ENCODE results near the gene SV2C. TPM values are rescaled to one million over a fixed set of nuclear protein-coding genes. Genes with fewer than 3 reads are reported as not detected.

The SV2C gene
- total and polyA plus RNA-seq, 2 donors (not counting 1 experiment from before 2014, with no cell fraction given) = not detected

DNA sequence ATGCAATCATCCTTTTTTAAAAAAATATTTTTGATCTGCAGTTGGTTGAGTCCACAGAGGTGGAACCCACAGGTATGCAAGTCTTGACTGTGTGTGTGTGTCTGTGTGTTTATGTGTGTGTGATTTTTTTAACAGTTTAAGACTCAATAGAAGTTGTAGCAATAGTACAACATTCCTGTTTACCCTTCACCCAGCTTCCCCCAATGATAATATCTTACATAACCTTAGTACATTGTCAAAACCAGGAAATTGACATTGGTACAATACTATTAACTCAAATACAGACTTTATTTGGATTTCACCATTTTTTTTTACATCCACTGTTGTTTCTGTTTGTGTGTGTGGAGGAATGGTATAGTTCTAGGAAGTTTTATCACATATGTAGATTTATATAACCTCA, 81.8 kb downstream of the SV2C start:
- TF ChIP-seq, protein P1, sequence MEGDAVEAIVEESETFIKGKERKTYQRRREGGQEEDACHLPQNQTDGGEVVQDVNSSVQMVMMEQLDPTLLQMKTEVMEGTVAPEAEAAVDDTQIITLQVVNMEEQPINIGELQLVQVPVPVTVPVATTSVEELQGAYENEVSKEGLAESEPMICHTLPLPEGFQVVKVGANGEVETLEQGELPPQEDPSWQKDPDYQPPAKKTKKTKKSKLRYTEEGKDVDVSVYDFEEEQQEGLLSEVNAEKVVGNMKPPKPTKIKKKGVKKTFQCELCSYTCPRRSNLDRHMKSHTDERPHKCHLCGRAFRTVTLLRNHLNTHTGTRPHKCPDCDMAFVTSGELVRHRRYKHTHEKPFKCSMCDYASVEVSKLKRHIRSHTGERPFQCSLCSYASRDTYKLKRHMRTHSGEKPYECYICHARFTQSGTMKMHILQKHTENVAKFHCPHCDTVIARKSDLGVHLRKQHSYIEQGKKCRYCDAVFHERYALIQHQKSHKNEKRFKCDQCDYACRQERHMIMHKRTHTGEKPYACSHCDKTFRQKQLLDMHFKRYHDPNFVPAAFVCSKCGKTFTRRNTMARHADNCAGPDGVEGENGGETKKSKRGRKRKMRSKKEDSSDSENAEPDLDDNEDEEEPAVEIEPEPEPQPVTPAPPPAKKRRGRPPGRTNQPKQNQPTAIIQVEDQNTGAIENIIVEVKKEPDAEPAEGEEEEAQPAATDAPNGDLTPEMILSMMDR (IDR thresholded peaks at IDR 0.05) = no peak
- ATAC-seq (ENCODE audit: low read depth) (no peak), DNase-seq (no peak)
- H3K36me3 ChIP-seq (replicated peaks in 1 of 2; ENCODE audit: control extremely low read depth in 1 of 2, control insufficient read depth in 1 of 2, extremely low read depth in 1 of 2, insufficient read depth in 2 of 2, low read length in 1 of 2) = no peaks in the 10 kb centered on the region
- no peak overlapping the region for H3K9ac ChIP-seq (ENCODE audit: low read length)
- no peak overlapping the region for H3K27ac ChIP-seq (ENCODE audit: low read length in 2 of 2)
- Mint-ChIP-seq H3K9me3 (ENCODE audit: insufficient read depth) (peaks cover 3% of the 10 kb centered on the region), H3K27me3 (peaks cover 25% of the 10 kb centered on the region), H3K4me1 (no peaks in the 10 kb centered on the region), H3K27ac (no peak overlapping the region), H3K4me3 (no peak overlapping the region)
- no peak overlapping the region for H3K4me3 ChIP-seq (ENCODE audit: control extremely low read depth in 1 of 5, extremely low read depth in 1 of 5, insufficient read depth in 1 of 5, low read depth in 2 of 5, low read length in 4 of 5)
- H3K9me3 ChIP-seq (ENCODE audit: control extremely low read depth in 1 of 3, control insufficient read depth in 2 of 3, insufficient read depth in 1 of 3, low read length in 2 of 3) = peaks cover 0 to 2% (median 0%) of the 10 kb centered on the region in 3 donors
- CTCF ChIA-PET = no interaction called here
- no peaks in the 10 kb centered on the region for H3K79me2 ChIP-seq (ENCODE audit: control insufficient read depth, insufficient read depth, low read length)
- peaks cover 0 to 6% (median 3%) of the 10 kb centered on the region in 4 experiments for H3K27me3 ChIP-seq (replicated peaks in 1 of 4; ENCODE audit: control extremely low read depth in 1 of 4, control insufficient read depth in 3 of 4, insufficient read depth in 4 of 4, low read length in 3 of 4)
- no peak overlapping the region for H2AFZ ChIP-seq (ENCODE audit: insufficient read depth, low read depth, low read length, poor library complexity, severe bottlenecking)
- H3K4me2 ChIP-seq (replicated peaks; ENCODE audit: low read depth, low read length, poor library complexity, severe bottlenecking) = no peak overlapping the region
- POLR2A ChIA-PET = no interaction called here
- no peaks in the 10 kb centered on the region for H3K4me1 ChIP-seq (ENCODE audit: control insufficient read depth in 2 of 2, insufficient read depth in 2 of 2, low read length in 2 of 2)
- intact Hi-C loops (cut with micrococcal nuclease) = no loop called here
- H4K20me1 ChIP-seq (ENCODE audit: control insufficient read depth, insufficient read depth, low read length, poor library complexity, severe bottlenecking) = no peaks in the 10 kb centered on the region

- H3K4me3 ChIP-seq (ENCODE audit: control extremely low read depth in 1 of 5, extremely low read depth in 1 of 5, insufficient read depth in 1 of 5, low read depth in 2 of 5, low read length in 4 of 5) = no peak overlapping the region
- intact Hi-C loops (cut with micrococcal nuclease) = no loop called here
- H3K4me2 ChIP-seq (replicated peaks; ENCODE audit: low read depth, low read length, poor library complexity, severe bottlenecking) = no peak overlapping the region
- 80% methylated on average over 1 of the region's 2 CpGs for WGBS (ENCODE audit: insufficient coverage)
- H3K27ac ChIP-seq (ENCODE audit: low read length in 2 of 2) = no peak overlapping the region
- CTCF ChIA-PET = interaction anchor here (2.2 kb wide), 1 partner anchor 9 kb away, joined by 14 read pairs; no protein-coding TSS in a partner anchor
- no peaks in the 10 kb centered on the region for H4K20me1 ChIP-seq (ENCODE audit: control insufficient read depth, insufficient read depth, low read length, poor library complexity, severe bottlenecking)
- Mint-ChIP-seq H3K4me1 (no peaks in the 10 kb centered on the region), H3K9me3 (ENCODE audit: insufficient read depth) (peaks cover 3% of the 10 kb centered on the region), H3K4me3 (no peak overlapping the region), H3K27ac (no peak overlapping the region), H3K27me3 (peaks cover 25% of the 10 kb centered on the region)
- H3K9me3 ChIP-seq (ENCODE audit: control extremely low read depth in 1 of 3, control insufficient read depth in 2 of 3, insufficient read depth in 1 of 3, low read length in 2 of 3) = peaks cover 0 to 2% (median 0%) of the 10 kb centered on the region in 3 donors
- no peak overlapping the region for H2AFZ ChIP-seq (ENCODE audit: insufficient read depth, low read depth, low read length, poor library complexity, severe bottlenecking)
- no peaks in the 10 kb centered on the region for H3K79me2 ChIP-seq (ENCODE audit: control insufficient read depth, insufficient read depth, low read length)
- no peak overlapping the region for H3K9ac ChIP-seq (ENCODE audit: low read length)
- TF ChIP-seq EZH2 (IDR thresholded peaks at IDR 0.05; ENCODE audit: borderline replicate concordance, insufficient read depth, low read depth, low read length, poor library complexity, severe bottlenecking) = no peak
- TF ChIP-seq, protein P1 (IDR thresholded peaks at IDR 0.05) = no peak
- ATAC-seq (ENCODE audit: low read depth) (no peak), DNase-seq (no peak)
- no peaks in the 10 kb centered on the region for H3K36me3 ChIP-seq (replicated peaks in 1 of 2; ENCODE audit: control extremely low read depth in 1 of 2, control insufficient read depth in 1 of 2, extremely low read depth in 1 of 2, insufficient read depth in 2 of 2, low read length in 1 of 2)
- H3K4me1 ChIP-seq (ENCODE audit: control insufficient read depth in 2 of 2, insufficient read depth in 2 of 2, low read length in 2 of 2) = no peaks in the 10 kb centered on the region
- H3K27me3 ChIP-seq (replicated peaks in 1 of 4; ENCODE audit: control extremely low read depth in 1 of 4, control insufficient read depth in 3 of 4, insufficient read depth in 4 of 4, low read length in 3 of 4) = peaks cover 0 to 6% (median 3%) of the 10 kb centered on the region in 4 experiments
- POLR2A ChIA-PET = no interaction called here
These were observed 82.7 kb downstream of the SV2C start for GRCh38 chr5:76165711-76166374.
